ENCODE measurements around the gene SETDB1.

- TF ChIP-seq, protein P1, sequence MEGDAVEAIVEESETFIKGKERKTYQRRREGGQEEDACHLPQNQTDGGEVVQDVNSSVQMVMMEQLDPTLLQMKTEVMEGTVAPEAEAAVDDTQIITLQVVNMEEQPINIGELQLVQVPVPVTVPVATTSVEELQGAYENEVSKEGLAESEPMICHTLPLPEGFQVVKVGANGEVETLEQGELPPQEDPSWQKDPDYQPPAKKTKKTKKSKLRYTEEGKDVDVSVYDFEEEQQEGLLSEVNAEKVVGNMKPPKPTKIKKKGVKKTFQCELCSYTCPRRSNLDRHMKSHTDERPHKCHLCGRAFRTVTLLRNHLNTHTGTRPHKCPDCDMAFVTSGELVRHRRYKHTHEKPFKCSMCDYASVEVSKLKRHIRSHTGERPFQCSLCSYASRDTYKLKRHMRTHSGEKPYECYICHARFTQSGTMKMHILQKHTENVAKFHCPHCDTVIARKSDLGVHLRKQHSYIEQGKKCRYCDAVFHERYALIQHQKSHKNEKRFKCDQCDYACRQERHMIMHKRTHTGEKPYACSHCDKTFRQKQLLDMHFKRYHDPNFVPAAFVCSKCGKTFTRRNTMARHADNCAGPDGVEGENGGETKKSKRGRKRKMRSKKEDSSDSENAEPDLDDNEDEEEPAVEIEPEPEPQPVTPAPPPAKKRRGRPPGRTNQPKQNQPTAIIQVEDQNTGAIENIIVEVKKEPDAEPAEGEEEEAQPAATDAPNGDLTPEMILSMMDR (IDR thresholded peaks at IDR 0.05): no peak
- TF ChIP-seq POLR2A (IDR thresholded peaks at IDR 0.05): no peak
Observed at GRCh38 chr1:151005729-151006319, 79.7 kb downstream of the SETDB1 start.
